DOHH2 (cell line): ENCODE results near the gene HS3ST4.

Experiments used
- CTCF ChIP-seq: fragments of 200-600 bp; sonication (generic); IDR thresholded peaks from one replicate; pipeline ENCODE4 v1.5.1; 2014; ENCODE audit warnings: antibody characterized with exemption, mild to moderate bottlenecking, low read depth, low read length; ENCODE audit not compliant: poor library complexity, severe bottlenecking
- EZH2phosphoT487 ChIP-seq: fragments of 200-600 bp; sonication (generic); IDR thresholded peaks from 2 replicates; pipeline ENCODE4 v1.6.1; 2017; ENCODE audit warnings: borderline replicate concordance, mild to moderate bottlenecking, antibody characterized with exemption, low read length, moderate library complexity, mixed read lengths

GRCh38 chr16:25827709-25828108 is 135.9 kb downstream of the HS3ST4 start:
- no peak for TF ChIP-seq CTCF
- TF ChIP-seq EZH2phosphoT487, result no peak
